Activated CD4-positive, alpha-beta T cell treated with anti-CD3 and anti-CD28 coated beads for 24 hours (primary cell): Measurements from ENCODE around the gene FOXP1.
"Not testable (repeated sequence)": the region's sequence is repeated elsewhere in the genome, so short reads cannot be mapped to it uniquely, and the experiment has no call there.

Experiments used
- DNase-seq, 2 donors: peaks; one replicate each; pipeline ENCODE4 v3.0.0-alpha.2; 2020; ENCODE audit warnings: low read depth in 2 of 2

FOXP1 gene

GRCh38 chr3:71033681-71034220 is 549.8 kb downstream of the FOXP1 start:
- no peak for DNase-seq

- no peak for DNase-seq
These were observed 551.5 kb downstream of the FOXP1 start for GRCh38 chr3:71031914-71032521.

GRCh38 chr3:71031181-71031580 is 552.3 kb downstream of the FOXP1 start:
- DNase-seq: no peak

- no peak for DNase-seq
These were observed 552.8 kb downstream of the FOXP1 start for GRCh38 chr3:71030748-71031147.

GRCh38 chr3:71029770-71030169 is 553.8 kb downstream of the FOXP1 start:
- no peak for DNase-seq

GRCh38 chr3:71028802-71029201 is 554.7 kb downstream of the FOXP1 start:
- no peak for DNase-seq

- no peak for DNase-seq
These were observed 555.3 kb downstream of the FOXP1 start for GRCh38 chr3:71028184-71028583.

- DNase-seq: no peak
These were observed 556.6 kb downstream of the FOXP1 start for GRCh38 chr3:71026634-71027578.

- no peak for DNase-seq
These were observed 558.0 kb downstream of the FOXP1 start for GRCh38 chr3:71025516-71025915.

- DNase-seq: no peak
These were observed 558.5 kb downstream of the FOXP1 start for GRCh38 chr3:71025010-71025409.

GRCh38 chr3:71022551-71023335 is 560.8 kb downstream of the FOXP1 start:
- no peak for DNase-seq

- DNase-seq: no peak
These were observed 564.7 kb downstream of the FOXP1 start for GRCh38 chr3:71018799-71019198.

GRCh38 chr3:71016178-71016845 is 567.2 kb downstream of the FOXP1 start:
- no peak for DNase-seq

- DNase-seq: not testable (repeated sequence)
These were observed 568.9 kb downstream of the FOXP1 start for GRCh38 chr3:71014616-71015015.

- DNase-seq: no peak
These were observed 570.6 kb downstream of the FOXP1 start for GRCh38 chr3:71012971-71013370.

- no peak for DNase-seq
These were observed 571.8 kb downstream of the FOXP1 start for GRCh38 chr3:71011565-71012287.

- peak; percentile 47 to 57 for DNase-seq
These were observed 572.6 kb downstream of the FOXP1 start for GRCh38 chr3:71010726-71011455.

GRCh38 chr3:71008350-71008935 is 575.1 kb downstream of the FOXP1 start:
- DNase-seq: no peak
